Activated T-cell treated with anti-CD3 and anti-CD28 coated beads, Interleukin-2, amount 50 U/mL, for 1 hour (primary cell): ENCODE measurements around the gene PRR5L.
A peak's percentile ranks its signal among the peaks of the same experiment; 100 is the strongest.

Source experiments
- DNase-seq: peaks from one replicate; pipeline ENCODE4 v3.0.0-alpha.2; 2020

PRR5L gene

GRCh38 chr11:36407356-36407755, 111.3 kb downstream of the PRR5L start:
- DNase-seq, result no peak

GRCh38 chr11:36408498-36409136, 112.5 kb downstream of the PRR5L start:
- DNase-seq, result no peak

GRCh38 chr11:36409152-36409816, 113.2 kb downstream of the PRR5L start:
- DNase-seq, result peak; percentile 24

GRCh38 chr11:36411202-36411640, 115.1 kb downstream of the PRR5L start:
- no peak for DNase-seq

- DNase-seq, result no peak
Observed at GRCh38 chr11:36412781-36413383, 116.8 kb downstream of the PRR5L start.

GRCh38 chr11:36417154-36417553, 121.1 kb downstream of the PRR5L start:
- DNase-seq, result no peak

- no peak for DNase-seq
Observed at GRCh38 chr11:36419791-36420424, 123.8 kb downstream of the PRR5L start.

- DNase-seq, result no peak
Observed at GRCh38 chr11:36421546-36422155, 125.6 kb downstream of the PRR5L start.

GRCh38 chr11:36425561-36426081, 129.5 kb downstream of the PRR5L start:
- no peak for DNase-seq

GRCh38 chr11:36426226-36426848, 130.2 kb downstream of the PRR5L start:
- DNase-seq, result no peak

GRCh38 chr11:36427079-36427478, 131.0 kb downstream of the PRR5L start:
- no peak for DNase-seq

GRCh38 chr11:36427876-36428275, 131.8 kb downstream of the PRR5L start:
- no peak for DNase-seq

GRCh38 chr11:36431429-36432092, 135.5 kb downstream of the PRR5L start:
- peak; percentile 33 for DNase-seq

GRCh38 chr11:36432093-36432469, 136.0 kb downstream of the PRR5L start:
- no peak for DNase-seq

- no peak for DNase-seq
Observed at GRCh38 chr11:36432738-36433137, 136.7 kb downstream of the PRR5L start.

- no peak for DNase-seq
Observed at GRCh38 chr11:36436064-36436463, 140.0 kb downstream of the PRR5L start.

GRCh38 chr11:36436589-36436988, 140.5 kb downstream of the PRR5L start:
- no peak for DNase-seq

- DNase-seq, result no peak
Observed at GRCh38 chr11:36437413-36437812, 141.3 kb downstream of the PRR5L start.

- DNase-seq, result no peak
Observed at GRCh38 chr11:36438126-36438525, 142.0 kb downstream of the PRR5L start.

- no peak for DNase-seq
Observed at GRCh38 chr11:36441610-36442208, 145.6 kb downstream of the PRR5L start.

- DNase-seq, result no peak
Observed at GRCh38 chr11:36443661-36444060, 147.6 kb downstream of the PRR5L start.

GRCh38 chr11:36446135-36446534, 150.0 kb downstream of the PRR5L start:
- no peak for DNase-seq
